ENCODE measurements around the gene VASH1.
"Not testable (repeated sequence)": the region's sequence is repeated elsewhere in the genome, so short reads cannot be mapped to it uniquely, and the experiment has no call there.

The VASH1 gene

DNA sequence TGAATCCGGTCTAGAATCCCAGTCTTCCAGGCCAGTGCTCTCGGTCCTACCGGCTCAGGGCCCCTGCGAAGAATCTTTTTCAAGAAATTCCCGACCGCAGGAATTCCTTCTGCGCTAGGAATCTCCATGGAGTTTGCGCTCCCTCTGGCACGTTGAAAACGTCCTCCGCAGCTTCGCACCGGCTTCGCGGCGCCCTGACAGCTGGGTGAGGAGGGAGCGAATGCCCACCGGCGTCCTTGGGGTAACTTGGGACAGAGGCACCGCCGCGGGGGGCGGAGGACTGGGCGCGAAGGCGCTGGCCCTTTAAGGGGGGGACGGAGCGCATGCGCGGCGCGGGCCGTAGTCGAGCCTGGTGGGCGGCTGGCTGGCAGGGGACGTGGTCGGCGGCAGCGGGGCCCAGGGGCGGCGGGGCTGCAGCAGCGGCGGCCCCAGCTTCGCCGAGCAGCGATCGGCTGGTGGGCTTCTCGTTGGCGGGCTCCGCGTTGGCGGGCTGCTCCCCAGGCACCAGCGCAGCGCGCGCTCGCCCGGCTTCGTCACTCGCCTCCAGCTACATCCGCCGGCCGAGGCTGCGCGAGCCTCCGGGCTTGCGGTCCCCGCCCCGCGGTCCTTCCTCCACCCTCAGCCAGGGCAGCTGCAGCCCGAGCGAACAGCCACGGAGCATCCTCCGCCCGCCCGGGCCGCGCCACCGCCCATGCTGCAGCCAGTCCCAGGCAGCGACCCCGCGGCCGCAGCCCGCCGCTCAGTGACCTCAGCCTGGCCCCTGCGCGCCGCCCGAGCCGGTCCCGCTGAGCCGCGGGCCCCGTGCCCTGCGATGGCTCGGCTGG, at the start of gene VASH1:
Gene VASH1 (plus strand): TSS at position 333 of the 824 bp plus-strand sequence. CDS start 1,354 bp downstream, outside the sequence.
- no peak for DNase-seq (ENCODE audit: low spot score)

GRCh38 chr14:76713121-76713520, 48.1 kb upstream of the VASH1 start:
- no peak for DNase-seq (ENCODE audit: low spot score)

DNA sequence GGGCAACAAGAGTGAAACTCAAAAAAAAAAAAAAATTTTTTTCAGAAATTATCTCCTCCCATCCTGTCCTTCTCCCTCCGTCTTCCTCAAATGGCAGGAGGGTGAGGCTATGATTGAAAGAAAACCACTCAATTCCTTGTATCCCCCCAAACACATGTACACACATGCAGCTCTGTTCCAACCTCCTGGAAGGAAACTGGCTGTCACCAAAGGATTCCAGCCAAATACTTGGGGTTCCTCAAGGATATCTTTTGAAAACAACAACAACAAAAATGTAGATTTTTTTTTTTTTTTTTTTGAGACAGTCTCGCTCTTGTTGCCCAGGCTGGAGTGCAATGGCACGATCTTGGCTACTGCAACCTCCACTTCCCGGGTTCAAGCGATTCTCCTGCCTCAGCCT, 46.8 kb upstream of the VASH1 start:
- no peak for DNase-seq (ENCODE audit: low spot score)

DNA sequence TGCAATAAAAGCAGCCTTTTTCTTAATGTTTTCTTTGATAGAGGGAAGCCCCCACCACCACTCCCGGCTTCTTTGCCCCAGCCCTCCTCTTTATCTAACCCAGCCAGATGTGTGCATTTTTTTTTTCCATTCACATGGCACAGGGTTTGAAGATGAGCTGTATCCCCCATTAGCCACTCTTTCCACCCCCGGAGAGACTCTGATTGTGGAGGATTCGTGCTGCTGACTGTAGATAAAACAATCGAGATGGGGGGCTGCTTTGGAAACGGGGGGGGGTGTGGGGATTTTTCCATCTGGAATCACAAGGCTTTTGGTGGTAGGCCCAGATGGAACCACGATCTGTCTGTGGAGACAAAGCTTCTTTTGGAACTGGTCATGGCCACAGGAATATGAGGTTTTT, 46.2 kb upstream of the VASH1 start:
- DNase-seq (ENCODE audit: low spot score), result no peak

- no peak for DNase-seq (ENCODE audit: low spot score)
Observed at GRCh38 chr14:76715511-76716081, 45.7 kb upstream of the VASH1 start.

DNA sequence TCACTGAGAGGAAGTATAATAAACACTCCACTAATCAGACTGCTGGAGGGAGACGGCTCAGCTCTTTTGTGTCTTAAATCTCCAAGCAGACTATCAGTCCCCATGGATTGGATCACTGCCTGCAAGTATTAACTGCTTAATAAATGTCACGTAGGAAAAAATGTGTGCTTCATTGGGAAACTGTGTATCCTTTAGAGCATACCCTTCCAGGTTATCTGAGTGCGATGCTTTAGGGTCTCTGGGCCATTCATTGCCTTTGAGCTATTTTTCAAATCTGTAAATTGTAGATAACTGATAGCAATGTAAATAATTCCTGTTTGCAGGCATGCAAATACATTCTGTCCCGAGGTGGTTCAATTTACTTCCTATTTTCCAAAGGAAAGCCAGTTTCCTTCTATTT, 45.0 kb upstream of the VASH1 start:
- DNase-seq (ENCODE audit: low spot score), result no peak

- no peak for DNase-seq (ENCODE audit: low spot score)
Observed at GRCh38 chr14:76717508-76718290, 43.6 kb upstream of the VASH1 start.

DNA sequence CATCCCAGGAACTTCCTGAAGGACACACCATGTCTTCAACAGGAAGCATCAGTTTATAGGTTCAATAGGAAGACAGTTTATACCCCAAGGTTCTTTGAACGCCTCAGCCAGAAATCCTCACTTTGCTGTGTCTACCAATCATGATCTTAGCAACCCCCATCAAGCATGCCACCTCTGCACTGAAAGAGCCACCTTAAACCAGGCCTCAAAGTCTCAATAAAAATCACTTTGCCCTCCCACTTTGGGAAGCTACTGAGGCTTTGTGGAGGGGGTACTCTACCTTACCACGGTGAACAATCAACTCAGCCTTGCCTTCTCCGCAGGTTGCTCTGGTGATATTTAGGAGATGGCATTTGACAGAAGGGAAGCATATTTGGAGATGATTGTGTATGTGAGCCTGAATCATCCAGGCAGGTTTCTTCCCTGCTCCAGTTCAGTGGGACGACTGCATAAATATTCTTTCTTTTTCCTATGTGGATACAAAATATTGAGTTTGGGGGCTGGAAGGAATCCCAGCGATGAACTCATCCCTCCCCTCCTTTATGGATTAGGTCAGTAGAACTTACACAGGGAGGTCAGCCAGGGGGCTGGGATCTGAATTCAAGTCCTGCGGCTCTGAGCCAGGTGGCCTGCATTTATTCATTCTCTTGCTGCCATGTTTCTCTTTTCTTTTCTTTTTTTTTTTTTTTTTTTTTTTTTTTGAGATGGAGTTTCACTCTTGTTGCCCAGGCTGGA, 42.8 kb upstream of the VASH1 start:
- DNase-seq (ENCODE audit: low spot score), result no peak

DNA sequence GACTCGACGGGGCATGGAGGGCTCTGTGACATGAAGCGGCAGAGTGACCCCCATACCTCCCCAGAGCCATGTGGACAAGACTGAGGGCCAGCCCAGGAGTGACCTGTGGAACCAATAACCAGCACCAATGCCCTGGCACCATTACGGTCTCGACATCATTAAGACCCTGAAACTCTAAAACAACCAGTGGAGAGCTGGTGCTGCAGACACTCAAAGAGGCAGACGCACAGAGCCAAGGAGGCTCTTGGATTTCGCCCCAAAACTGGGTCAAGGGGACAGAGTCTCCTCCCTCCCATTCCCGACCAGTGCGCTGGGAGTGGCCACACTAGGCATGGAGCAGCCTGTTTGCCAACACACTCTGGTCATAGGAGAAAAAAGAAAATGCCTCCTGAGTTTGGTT, 41.6 kb upstream of the VASH1 start:
- no peak for DNase-seq (ENCODE audit: low spot score)

GRCh38 chr14:76720382-76720813, 40.9 kb upstream of the VASH1 start:
- DNase-seq (ENCODE audit: low spot score), result peak; percentile 37

DNA sequence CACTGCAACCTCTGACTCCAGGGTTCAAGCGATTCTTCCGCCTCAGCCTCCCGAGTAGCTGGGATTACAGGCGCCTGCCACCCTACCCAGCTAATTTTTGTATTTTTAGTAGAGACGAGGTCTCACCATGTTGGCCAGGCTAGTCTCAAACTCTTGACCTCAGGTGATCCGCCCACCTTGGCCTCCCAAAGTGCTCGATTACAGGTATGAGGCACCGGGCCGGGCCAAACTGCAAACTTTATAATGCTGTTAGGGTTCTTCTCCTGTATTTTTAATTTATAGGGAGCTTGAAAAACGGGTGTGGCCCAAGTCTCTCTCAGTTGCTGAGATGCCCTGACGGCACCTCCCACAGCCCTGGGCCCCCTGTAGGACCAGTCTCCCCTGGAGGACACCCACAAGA, 39.8 kb upstream of the VASH1 start:
- DNase-seq (ENCODE audit: low spot score), result not testable (repeated sequence)

- DNase-seq (ENCODE audit: low spot score), result no peak
Observed at GRCh38 chr14:76724651-76725550, 36.4 kb upstream of the VASH1 start.

DNA sequence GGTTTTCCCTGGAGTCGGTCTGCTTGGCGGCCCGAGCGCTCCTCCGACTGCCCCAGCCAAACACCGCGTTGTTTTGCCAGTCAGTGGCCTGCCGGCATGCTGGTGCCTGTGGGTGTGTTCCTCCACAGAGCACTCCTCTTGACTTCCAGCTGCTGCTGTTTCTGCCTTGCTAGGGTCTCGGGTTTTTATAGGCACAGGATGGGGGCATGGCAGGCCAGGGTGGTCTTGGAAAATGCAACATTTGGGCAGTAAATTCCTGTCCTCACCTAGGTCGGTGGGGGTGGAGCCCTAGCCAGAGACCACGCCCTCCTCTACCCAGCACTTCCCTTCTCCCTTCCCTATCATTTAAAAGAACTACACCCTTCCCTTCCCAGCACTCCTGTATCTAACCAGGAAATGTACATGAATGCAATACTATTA, 34.7 kb upstream of the VASH1 start:
- DNase-seq (ENCODE audit: low spot score), result no peak

GRCh38 chr14:76727384-76727783, 33.9 kb upstream of the VASH1 start:
- DNase-seq (ENCODE audit: low spot score), result no peak

- DNase-seq (ENCODE audit: low spot score), result no peak
Observed at GRCh38 chr14:76727901-76728300, 33.4 kb upstream of the VASH1 start.

- no peak for DNase-seq (ENCODE audit: low spot score)
Observed at GRCh38 chr14:76729258-76729657, 32.0 kb upstream of the VASH1 start.

- DNase-seq (ENCODE audit: low spot score), result no peak
Observed at GRCh38 chr14:76729953-76730505, 31.2 kb upstream of the VASH1 start.

DNA sequence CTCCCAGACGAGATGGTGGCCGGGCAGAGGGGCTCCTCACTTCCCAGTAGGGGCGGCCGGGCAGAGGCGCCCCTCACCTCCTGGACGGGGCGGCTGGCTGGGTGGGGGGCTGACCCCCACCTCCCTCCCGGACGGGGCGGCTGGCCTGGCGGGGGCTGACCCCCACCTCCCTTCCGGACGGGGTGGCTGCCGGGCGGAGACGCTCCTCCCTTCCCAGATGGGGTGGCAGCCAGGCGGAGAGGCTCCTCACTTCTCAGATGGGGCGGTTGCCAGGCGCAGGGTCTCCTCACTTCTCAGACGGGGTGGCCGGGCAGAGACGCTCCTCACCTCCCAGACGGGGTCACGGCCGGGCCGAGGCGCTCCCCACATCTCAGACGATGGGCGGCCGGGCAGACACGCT, 26.8 kb upstream of the VASH1 start:
- DNase-seq (ENCODE audit: low spot score), result not testable (repeated sequence)

- DNase-seq (ENCODE audit: low spot score), result no peak
Observed at GRCh38 chr14:76736514-76736913, 24.8 kb upstream of the VASH1 start.

GRCh38 chr14:76741074-76741473, 20.2 kb upstream of the VASH1 start:
- DNase-seq (ENCODE audit: low spot score), result no peak

DNA sequence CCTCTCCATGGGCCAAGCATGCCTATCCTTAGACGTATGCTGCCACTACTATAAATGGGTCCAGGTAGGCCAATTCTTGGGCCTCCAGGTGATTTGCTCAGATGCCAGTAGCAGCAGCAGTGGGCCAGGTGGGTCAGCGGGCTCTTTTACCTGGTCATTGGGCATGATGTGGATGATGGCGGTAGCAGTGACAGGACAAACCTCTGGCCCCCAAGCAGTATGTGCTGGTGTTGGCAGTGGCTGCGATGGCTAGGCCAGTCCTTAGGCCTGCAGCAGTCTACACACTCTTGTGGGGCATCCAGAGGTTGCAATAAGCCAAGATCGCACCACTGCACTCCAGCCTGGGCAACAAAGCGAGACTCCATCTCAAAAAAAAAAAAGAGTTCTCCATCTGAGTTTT, 19.1 kb upstream of the VASH1 start:
- DNase-seq (ENCODE audit: low spot score), result no peak

All from HuH-7 (cell line).